ENCODE results near the gene GRID1. TPM values are rescaled to one million over a fixed set of nuclear protein-coding genes. Genes with fewer than 3 reads are reported as not detected.

The GRID1 gene
- polyA plus RNA-seq, 1 donor (not counting 4 experiments of a cell fraction or from before 2014, with no cell fraction given) = 0.01 TPM

DNA sequence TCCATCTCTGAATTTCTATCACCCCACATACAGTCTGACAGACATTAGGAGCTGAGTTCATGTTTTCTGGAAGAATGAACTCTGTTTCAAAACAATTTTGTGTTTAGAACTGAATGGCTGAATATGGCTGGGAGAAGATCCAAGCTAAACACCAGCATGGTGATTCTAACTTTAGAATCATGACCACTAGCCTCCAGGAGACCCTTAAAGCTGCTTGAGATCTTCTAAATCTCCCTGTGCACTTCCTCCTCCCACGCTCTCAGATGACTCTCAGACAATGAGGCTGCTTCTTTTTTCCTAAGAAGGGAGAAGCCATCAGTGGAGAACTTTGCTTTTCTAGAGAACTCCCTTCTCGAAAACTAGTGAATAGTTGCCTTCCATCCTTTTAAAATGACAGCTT, 711.2 kb downstream of the GRID1 start:
- Histone ChIP-seq H3K4me1 (ENCODE audit: control insufficient read depth, extremely low read depth, insufficient read depth, low read length) (peaks cover 3% of the 10 kb centered on the region), H3K9me1 (ENCODE audit: control insufficient read depth, extremely low read depth, insufficient read depth, low read length) (no peaks in the 10 kb centered on the region), H3K36me3 (ENCODE audit: control insufficient read depth in 2 of 2, extremely low read depth in 1 of 2, insufficient read depth in 2 of 2, low read length in 2 of 2) (no peaks in the 10 kb centered on the region), H3K79me2 (ENCODE audit: control insufficient read depth, insufficient read depth, low read length) (no peaks in the 10 kb centered on the region), H3K4me3 (ENCODE audit: control insufficient read depth in 2 of 3, extremely low read depth in 1 of 3, insufficient read depth in 2 of 3, low read depth in 1 of 3, low read length in 3 of 3) (no peak overlapping the region), H2AFZ (ENCODE audit: control insufficient read depth, low read length) (no peak overlapping the region), H3K9me3 (ENCODE audit: control insufficient read depth, low read depth, low read length) (no peaks in the 10 kb centered on the region), H3K9ac (ENCODE audit: control insufficient read depth, extremely low read depth, insufficient read depth, low read length) (no peak overlapping the region), H3K27ac (ENCODE audit: control insufficient read depth, insufficient read depth, low read length) (no peak overlapping the region), H3K4me2 (ENCODE audit: control insufficient read depth, extremely low read depth, insufficient read depth, low read depth, low read length) (no peak overlapping the region), H4K20me1 (ENCODE audit: control insufficient read depth, extremely low read depth, insufficient read depth, low read length) (no peaks in the 10 kb centered on the region), H3K27me3 (ENCODE audit: control insufficient read depth, extremely low read depth, insufficient read depth, low read length) (no peaks in the 10 kb centered on the region)
- FAIRE-seq (no peak), DNase-seq (ENCODE audit: low read depth, low spot score) (no peak)
- TF ChIP-seq, protein P1, sequence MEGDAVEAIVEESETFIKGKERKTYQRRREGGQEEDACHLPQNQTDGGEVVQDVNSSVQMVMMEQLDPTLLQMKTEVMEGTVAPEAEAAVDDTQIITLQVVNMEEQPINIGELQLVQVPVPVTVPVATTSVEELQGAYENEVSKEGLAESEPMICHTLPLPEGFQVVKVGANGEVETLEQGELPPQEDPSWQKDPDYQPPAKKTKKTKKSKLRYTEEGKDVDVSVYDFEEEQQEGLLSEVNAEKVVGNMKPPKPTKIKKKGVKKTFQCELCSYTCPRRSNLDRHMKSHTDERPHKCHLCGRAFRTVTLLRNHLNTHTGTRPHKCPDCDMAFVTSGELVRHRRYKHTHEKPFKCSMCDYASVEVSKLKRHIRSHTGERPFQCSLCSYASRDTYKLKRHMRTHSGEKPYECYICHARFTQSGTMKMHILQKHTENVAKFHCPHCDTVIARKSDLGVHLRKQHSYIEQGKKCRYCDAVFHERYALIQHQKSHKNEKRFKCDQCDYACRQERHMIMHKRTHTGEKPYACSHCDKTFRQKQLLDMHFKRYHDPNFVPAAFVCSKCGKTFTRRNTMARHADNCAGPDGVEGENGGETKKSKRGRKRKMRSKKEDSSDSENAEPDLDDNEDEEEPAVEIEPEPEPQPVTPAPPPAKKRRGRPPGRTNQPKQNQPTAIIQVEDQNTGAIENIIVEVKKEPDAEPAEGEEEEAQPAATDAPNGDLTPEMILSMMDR (optimal IDR thresholded peaks at IDR 0.05 in 1 of 3, IDR thresholded peaks at IDR 0.05 in 1 of 3, conservative IDR thresholded peaks at IDR 0.05 in 1 of 3; ENCODE audit: extremely low read depth in 1 of 3, insufficient read depth in 2 of 3, low read length in 3 of 3) = no peak
- TF ChIP-seq EZH2 (IDR thresholded peaks at IDR 0.05; ENCODE audit: low read length) = no peak
- dilution Hi-C loops (cut with MboI; ENCODE audit: extremely low pct_ligation_motif_present, low sequenced_read_pairs) = no loop called here

DNA sequence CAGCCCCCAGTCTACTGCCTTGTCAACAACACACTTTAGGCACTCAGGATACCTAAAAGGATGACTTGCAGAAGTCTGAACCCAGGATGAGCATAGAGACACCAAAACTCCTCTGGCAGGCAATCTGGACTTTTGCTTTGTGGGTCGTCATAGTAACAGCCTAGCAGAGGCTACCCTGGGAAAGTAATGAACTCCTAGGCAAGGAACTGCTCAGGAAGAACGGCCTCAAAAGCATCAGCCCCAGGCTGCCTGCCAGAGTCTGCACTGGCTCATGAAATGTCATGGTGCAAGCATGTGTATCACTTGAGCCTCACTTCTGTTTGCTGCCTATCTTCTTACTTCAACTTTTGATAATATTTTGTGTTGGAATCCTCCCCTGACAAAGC, 715.1 kb downstream of the GRID1 start:
- TF ChIP-seq EZH2 (IDR thresholded peaks at IDR 0.05; ENCODE audit: low read length) = no peak
- TF ChIP-seq, protein P1 (optimal IDR thresholded peaks at IDR 0.05 in 1 of 3, IDR thresholded peaks at IDR 0.05 in 1 of 3, conservative IDR thresholded peaks at IDR 0.05 in 1 of 3; ENCODE audit: extremely low read depth in 1 of 3, insufficient read depth in 2 of 3, low read length in 3 of 3) = no peak
- Histone ChIP-seq H3K9ac (ENCODE audit: control insufficient read depth, extremely low read depth, insufficient read depth, low read length) (no peak overlapping the region), H3K4me3 (ENCODE audit: control insufficient read depth in 2 of 3, extremely low read depth in 1 of 3, insufficient read depth in 2 of 3, low read depth in 1 of 3, low read length in 3 of 3) (no peak overlapping the region), H4K20me1 (ENCODE audit: control insufficient read depth, extremely low read depth, insufficient read depth, low read length) (no peaks in the 10 kb centered on the region), H3K4me2 (ENCODE audit: control insufficient read depth, extremely low read depth, insufficient read depth, low read depth, low read length) (no peak overlapping the region), H3K4me1 (ENCODE audit: control insufficient read depth, extremely low read depth, insufficient read depth, low read length) (peaks cover 10% of the 10 kb centered on the region), H2AFZ (ENCODE audit: control insufficient read depth, low read length) (no peak overlapping the region), H3K9me3 (ENCODE audit: control insufficient read depth, low read depth, low read length) (no peaks in the 10 kb centered on the region), H3K36me3 (ENCODE audit: control insufficient read depth in 2 of 2, extremely low read depth in 1 of 2, insufficient read depth in 2 of 2, low read length in 2 of 2) (no peaks in the 10 kb centered on the region), H3K79me2 (ENCODE audit: control insufficient read depth, insufficient read depth, low read length) (no peaks in the 10 kb centered on the region), H3K27ac (ENCODE audit: control insufficient read depth, insufficient read depth, low read length) (no peak overlapping the region), H3K9me1 (ENCODE audit: control insufficient read depth, extremely low read depth, insufficient read depth, low read length) (no peaks in the 10 kb centered on the region), H3K27me3 (ENCODE audit: control insufficient read depth, extremely low read depth, insufficient read depth, low read length) (no peaks in the 10 kb centered on the region)
- dilution Hi-C loops (cut with MboI; ENCODE audit: extremely low pct_ligation_motif_present, low sequenced_read_pairs) = no loop called here
- FAIRE-seq (no peak), DNase-seq (ENCODE audit: low read depth, low spot score) (no peak)
